OCI-LY1 (cell line): ENCODE results near the gene TPM2.

Experiments used
- H2AFZ ChIP-seq: fragments of 200-600 bp; sonication (generic), shearing (Covaris generic); 2 replicates; pipeline ENCODE4 v1.6.0; 2014; ENCODE audit warnings: antibody characterized with exemption, mild to moderate bottlenecking, low read length
- H3F3A ChIP-seq: fragments of 200-600 bp; sonication (generic), shearing (Covaris generic); 2 replicates; pipeline ENCODE4 v1.6.0; 2014; ENCODE audit warnings: mild to moderate bottlenecking, antibody characterized with exemption, low read length, moderate library complexity; ENCODE audit not compliant: insufficient read depth
- H3K27ac ChIP-seq: fragments of 200-600 bp; sonication (generic); 2 replicates; pipeline ENCODE4 v1.5.1; 2014; ENCODE audit warnings: low read length, mixed run types, mild to moderate bottlenecking, low read depth; ENCODE audit not compliant: poor library complexity, severe bottlenecking
- H3K27me3 ChIP-seq: fragments of 200-600 bp; sonication (generic); 2 replicates; pipeline ENCODE4 v1.6.0; 2014; ENCODE audit warnings: antibody characterized with exemption, mild to moderate bottlenecking, low read length, moderate library complexity; ENCODE audit not compliant: insufficient read depth
- H3K36me3 ChIP-seq: fragments of 200-600 bp; sonication (generic); 2 replicates; pipeline ENCODE4 v1.6.1; 2014; ENCODE audit warnings: mild to moderate bottlenecking, antibody characterized with exemption, low read length, moderate library complexity, mixed read lengths; ENCODE audit not compliant: insufficient read depth
- H3K4me1 ChIP-seq: fragments of 200-600 bp; sonication (generic); 2 replicates; pipeline ENCODE4 v1.5.1; 2014; ENCODE audit warnings: mild to moderate bottlenecking, low read length, moderate library complexity; ENCODE audit not compliant: insufficient read depth, severe bottlenecking
- H3K4me2 ChIP-seq: fragments of 200-600 bp; sonication (generic), shearing (Covaris generic); 2 replicates; pipeline ENCODE4 v1.6.1; 2014; ENCODE audit warnings: low read length
- H3K4me3 ChIP-seq: fragments of 200-600 bp; sonication (generic); 2 replicates; pipeline ENCODE4 v1.5.1; 2014; ENCODE audit warnings: low read length, low read depth, mild to moderate bottlenecking, mixed read lengths; ENCODE audit not compliant: poor library complexity, severe bottlenecking
- H3K79me2 ChIP-seq: fragments of 200-600 bp; shearing (Covaris generic); 2 replicates; pipeline ENCODE4 v1.6.1; 2016; ENCODE audit warnings: mixed run types, low read length, mixed read lengths; ENCODE audit not compliant: insufficient read depth
- H3K9ac ChIP-seq: fragments of 200-600 bp; sonication (generic), shearing (Covaris generic); 2 replicates; pipeline ENCODE4 v1.6.1; 2014; ENCODE audit warnings: mild to moderate bottlenecking, low read length, mixed read lengths
- H3K9me2 ChIP-seq: fragments of 200-600 bp; sonication (generic), shearing (Covaris generic); 2 replicates; pipeline ENCODE4 v1.6.1; 2014; ENCODE audit warnings: low read depth, mild to moderate bottlenecking, low read length, mixed read lengths
- H3K9me3 ChIP-seq: fragments of 200-600 bp; shearing (Covaris generic); 2 replicates; pipeline ENCODE4 v1.6.1; 2014; ENCODE audit warnings: low read length, mixed read lengths
- H4K20me1 ChIP-seq: fragments of 200-600 bp; sonication (generic), shearing (Covaris generic); 2 replicates; pipeline ENCODE4 v1.6.0; 2016; ENCODE audit warnings: mild to moderate bottlenecking, low read length; ENCODE audit not compliant: insufficient read depth
- CTCF ChIP-seq: fragments of 200-600 bp; sonication (generic), shearing (Covaris generic); IDR thresholded peaks from 2 replicates; pipeline ENCODE4 v1.5.1; 2017; ENCODE audit warnings: mild to moderate bottlenecking, antibody characterized with exemption, low read length, moderate library complexity, mixed read lengths
- EZH2 ChIP-seq: fragments of 200-600 bp; sonication (generic), shearing (Covaris generic); IDR thresholded peaks from 2 replicates; pipeline ENCODE4 v1.8.0; 2017; ENCODE audit warnings: borderline replicate concordance, mixed run types, mild to moderate bottlenecking, antibody characterized with exemption, low read length, moderate library complexity, mixed read lengths

The TPM2 gene

GRCh38 chr9:35673132-35674024 lies 16.3 kb downstream of the TPM2 start, which contains the start of gene CA9:
TSS of gene CA9 (plus strand) at chr9:35673928. CDS start at chr9:35673960, 32 bp downstream.
- Histone ChIP-seq H3K27me3 (peaks cover 4% of the 10 kb centered on the region), H3K79me2 (no peaks in the 10 kb centered on the region), H3K9ac (no peak within 1 kb of the TSS; the same call in 1 of the 2 replicates), H3K9me2 (no peaks in the 10 kb centered on the region), H3K4me3 (peak within 1 kb of the TSS; percentile 57), H4K20me1 (no peaks in the 10 kb centered on the region), H2AFZ (no peak within 1 kb of the TSS), H3K4me2 (peak within 1 kb of the TSS; percentile 71; the same call in 1 of the 2 replicates), H3K27ac (no peak within 1 kb of the TSS), H3K9me3 (no peaks in the 10 kb centered on the region), H3K36me3 (no peaks in the 10 kb centered on the region), H3F3A (no peaks in the 10 kb centered on the region), H3K4me1 (peaks cover 25% of the 10 kb centered on the region)
- no peak for TF ChIP-seq CTCF

GRCh38 chr9:35669331-35670145 lies 20.2 kb downstream of the TPM2 start:
- Histone ChIP-seq H4K20me1 (no peaks in the 10 kb centered on the region), H3F3A (no peaks in the 10 kb centered on the region), H3K9me3 (no peaks in the 10 kb centered on the region), H3K27me3 (no peaks in the 10 kb centered on the region), H3K4me1 (peaks cover 14% of the 10 kb centered on the region), H3K4me3 (no peak overlapping the region), H3K9me2 (no peaks in the 10 kb centered on the region), H3K9ac (no peak overlapping the region), H3K36me3 (no peaks in the 10 kb centered on the region), H3K79me2 (no peaks in the 10 kb centered on the region), H3K4me2 (no peak overlapping the region), H2AFZ (no peak overlapping the region), H3K27ac (no peak overlapping the region)
- TF ChIP-seq EZH2 (no peak), CTCF (no peak)

- Histone ChIP-seq H3K9me3 (no peaks in the 10 kb centered on the region), H4K20me1 (no peaks in the 10 kb centered on the region), H3F3A (no peaks in the 10 kb centered on the region), H3K79me2 (no peaks in the 10 kb centered on the region), H3K4me3 (no peak overlapping the region), H2AFZ (no peak overlapping the region), H3K27ac (no peak overlapping the region), H3K4me1 (peaks cover 23% of the 10 kb centered on the region), H3K9me2 (no peaks in the 10 kb centered on the region), H3K9ac (no peak overlapping the region), H3K27me3 (no peaks in the 10 kb centered on the region), H3K4me2 (no peak overlapping the region), H3K36me3 (peaks cover 4% of the 10 kb centered on the region; the same call in 1 of the 2 replicates)
- TF ChIP-seq CTCF, result no peak
- TF ChIP-seq EZH2, result no peak
Observed at GRCh38 chr9:35667939-35668338, 21.8 kb downstream of the TPM2 start.
